Cardiac muscle cell (in vitro differentiated cells and primary cell): Measurements from ENCODE around the gene C13orf46. TPM values are rescaled to one million over a fixed set of nuclear protein-coding genes. Genes with fewer than 3 reads are reported as not detected.

Source experiments
- DNase-seq, 2 donors: peaks; one replicate each; pipeline versions ENCODE4 v3.0.0 to v3.0.0-alpha.2; 2010 to 2017; ENCODE audit warnings: low read depth in 1 of 2, low spot score in 1 of 2
- H3K27ac ChIP-seq: fragments of 200-600 bp; sonication (generic); 2 replicates; pipeline ENCODE4 v1.5.1; 2016
- H3K27me3 ChIP-seq: fragments of 200-600 bp; sonication (generic); 2 replicates; pipeline ENCODE4 v1.6.0; 2016; ENCODE audit warnings: control low read depth
- H3K36me3 ChIP-seq: fragments of 200-600 bp; sonication (generic); 2 replicates; pipeline ENCODE4 v1.5.1; 2016; ENCODE audit warnings: control low read depth
- H3K4me1 ChIP-seq: fragments of 200-600 bp; sonication (generic); 2 replicates; pipeline ENCODE4 v1.8.1; 2017; ENCODE audit warnings: low read depth, mild to moderate bottlenecking, mixed run types
- H3K4me3 ChIP-seq: fragments of 200-600 bp; sonication (generic); 2 replicates; pipeline ENCODE4 v1.5.1; 2016; ENCODE audit warnings: mild to moderate bottlenecking
- H3K9me3 ChIP-seq: fragments of 200-600 bp; sonication (generic); 2 replicates; pipeline ENCODE4 v1.5.1; 2017; ENCODE audit warnings: low read depth, mild to moderate bottlenecking, control low read depth
- polyA plus RNA-seq: library from polyadenylated mRNA; unstranded; fragments of >200 nt; fragmentation: Nextera tagmentation; extraction: Ambion mirVana; gene quantifications from 2 replicates; pipeline ENCODE4 v1.2.1, GENCODE V29; 2016
- total RNA-seq: library from RNA; depleted of rRNA; stranded (reverse); fragments of >200 nt; gene quantifications from 2 replicates; pipeline ENCODE4 v1.2.3, GENCODE V29; 2016
- TF ChIP-seq, protein P1 (sequence below): IDR thresholded peaks from 2 replicates; pipeline ENCODE4 v1.5.1; 2012; ENCODE audit warnings: low read depth, mild to moderate bottlenecking, low read length

The C13orf46 gene
- total and polyA plus RNA-seq, 2 experiments from 2014 or later = 0.35 TPM; not detected in 1

DNA sequence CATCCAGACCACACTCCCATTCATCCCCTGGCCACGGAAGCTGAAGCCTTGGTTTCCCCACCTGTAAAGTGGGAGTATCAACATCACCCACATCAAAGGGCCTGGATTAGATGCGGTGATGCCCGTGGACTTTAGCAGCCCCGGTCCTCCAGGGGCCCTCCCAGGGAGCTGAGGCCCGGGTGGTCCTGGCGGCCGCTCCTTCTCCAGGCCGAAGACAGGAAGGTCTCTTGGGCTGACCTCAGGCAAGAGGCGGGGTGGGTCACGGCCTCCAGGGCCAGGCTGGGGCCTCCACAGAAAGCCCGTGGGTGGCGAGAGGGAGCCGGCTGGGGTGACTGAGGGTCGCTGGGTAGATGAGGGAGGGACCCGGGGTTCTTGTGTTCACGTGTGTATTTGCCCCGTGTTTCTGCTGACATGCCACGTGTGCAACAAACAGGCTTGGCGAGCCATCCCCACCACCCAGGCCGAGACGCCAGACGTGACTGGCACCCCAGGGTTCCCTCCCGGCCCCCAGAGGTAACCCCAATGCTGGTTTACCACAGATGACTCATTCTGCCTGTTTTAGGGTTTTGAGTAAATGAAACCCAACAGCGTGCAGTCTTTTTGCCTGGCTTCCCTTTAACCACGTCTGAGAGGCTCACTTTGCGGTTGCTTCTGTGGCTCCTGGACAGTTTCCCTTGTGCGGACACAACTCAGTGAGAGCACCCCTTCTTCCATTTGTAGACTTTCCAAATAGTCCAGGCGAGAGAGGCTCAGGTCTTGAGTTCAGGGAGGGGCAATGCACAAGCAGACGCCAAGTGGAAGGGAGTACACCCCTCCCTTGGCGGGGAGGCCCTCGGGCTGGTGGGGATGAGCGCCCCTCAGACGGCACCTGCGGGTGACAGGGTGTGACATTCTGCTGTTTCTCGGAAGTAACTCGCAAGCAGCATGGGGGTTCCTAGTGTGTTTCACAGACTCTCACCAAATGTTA is 42.9 kb downstream of the C13orf46 start:
- Histone ChIP-seq H3K9me3 (no peaks in the 10 kb centered on the region), H3K4me1 (no peaks in the 10 kb centered on the region), H3K27ac (no peak overlapping the region), H3K27me3 (no peaks in the 10 kb centered on the region), H3K36me3 (no peaks in the 10 kb centered on the region), H3K4me3 (no peak overlapping the region)
- TF ChIP-seq, protein P1, sequence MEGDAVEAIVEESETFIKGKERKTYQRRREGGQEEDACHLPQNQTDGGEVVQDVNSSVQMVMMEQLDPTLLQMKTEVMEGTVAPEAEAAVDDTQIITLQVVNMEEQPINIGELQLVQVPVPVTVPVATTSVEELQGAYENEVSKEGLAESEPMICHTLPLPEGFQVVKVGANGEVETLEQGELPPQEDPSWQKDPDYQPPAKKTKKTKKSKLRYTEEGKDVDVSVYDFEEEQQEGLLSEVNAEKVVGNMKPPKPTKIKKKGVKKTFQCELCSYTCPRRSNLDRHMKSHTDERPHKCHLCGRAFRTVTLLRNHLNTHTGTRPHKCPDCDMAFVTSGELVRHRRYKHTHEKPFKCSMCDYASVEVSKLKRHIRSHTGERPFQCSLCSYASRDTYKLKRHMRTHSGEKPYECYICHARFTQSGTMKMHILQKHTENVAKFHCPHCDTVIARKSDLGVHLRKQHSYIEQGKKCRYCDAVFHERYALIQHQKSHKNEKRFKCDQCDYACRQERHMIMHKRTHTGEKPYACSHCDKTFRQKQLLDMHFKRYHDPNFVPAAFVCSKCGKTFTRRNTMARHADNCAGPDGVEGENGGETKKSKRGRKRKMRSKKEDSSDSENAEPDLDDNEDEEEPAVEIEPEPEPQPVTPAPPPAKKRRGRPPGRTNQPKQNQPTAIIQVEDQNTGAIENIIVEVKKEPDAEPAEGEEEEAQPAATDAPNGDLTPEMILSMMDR = no peak
- DNase-seq = no peak

DNA sequence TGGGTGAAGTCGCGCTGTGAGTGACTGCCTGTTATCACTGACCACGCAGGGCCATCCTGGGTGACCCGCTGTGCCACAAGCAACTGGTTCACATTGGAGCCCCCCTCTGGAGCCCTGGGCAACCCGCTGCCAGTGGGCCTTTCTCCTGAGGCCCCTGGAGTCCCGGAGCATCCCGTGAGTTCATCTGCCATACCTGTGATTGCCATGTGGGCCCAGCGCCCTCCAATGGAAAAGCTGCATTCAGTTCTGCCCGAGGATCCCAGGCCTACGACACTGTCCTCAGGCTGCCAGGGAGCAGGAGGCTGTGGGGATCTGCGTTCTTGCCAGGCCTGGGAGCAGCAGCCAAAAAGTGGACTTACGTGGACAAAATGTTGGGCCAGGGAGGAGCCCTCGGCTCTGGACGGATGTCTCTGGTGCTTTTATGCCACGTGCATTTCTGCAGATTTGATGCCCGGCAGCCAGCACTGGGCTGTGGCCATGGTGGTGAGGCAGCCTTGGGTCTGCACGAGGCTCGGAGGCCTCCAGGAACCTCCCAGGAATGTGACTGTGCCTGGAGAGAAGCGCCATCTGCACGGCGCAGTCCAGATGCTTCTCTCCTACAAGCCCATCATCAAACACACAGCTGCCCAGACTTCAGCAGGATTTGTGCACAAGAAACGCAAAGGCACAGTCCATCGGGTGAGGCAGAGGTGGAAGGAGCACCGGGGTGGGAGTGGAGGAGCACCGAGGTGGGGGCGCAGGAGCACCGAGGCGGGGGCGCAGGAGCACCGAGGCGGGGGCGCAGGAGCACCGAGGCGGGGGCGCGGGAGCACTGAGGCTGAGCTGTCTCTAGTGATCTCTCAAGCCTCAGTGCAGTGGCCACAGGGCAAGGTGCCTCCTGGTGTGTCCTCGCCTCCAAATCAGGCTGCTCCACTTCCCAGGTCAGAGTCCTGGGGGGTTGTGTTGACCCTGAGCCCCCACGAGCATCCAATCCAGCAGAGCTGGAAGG is 44.0 kb downstream of the C13orf46 start:
- no peaks in the 10 kb centered on the region for H3K27me3 ChIP-seq
- no peak overlapping the region for H3K4me3 ChIP-seq
- TF ChIP-seq, protein P1 = no peak
- H3K27ac ChIP-seq = no peak overlapping the region
- H3K9me3 ChIP-seq = no peaks in the 10 kb centered on the region
- no peak for DNase-seq
- H3K36me3 ChIP-seq = no peaks in the 10 kb centered on the region
- H3K4me1 ChIP-seq = no peaks in the 10 kb centered on the region

DNA sequence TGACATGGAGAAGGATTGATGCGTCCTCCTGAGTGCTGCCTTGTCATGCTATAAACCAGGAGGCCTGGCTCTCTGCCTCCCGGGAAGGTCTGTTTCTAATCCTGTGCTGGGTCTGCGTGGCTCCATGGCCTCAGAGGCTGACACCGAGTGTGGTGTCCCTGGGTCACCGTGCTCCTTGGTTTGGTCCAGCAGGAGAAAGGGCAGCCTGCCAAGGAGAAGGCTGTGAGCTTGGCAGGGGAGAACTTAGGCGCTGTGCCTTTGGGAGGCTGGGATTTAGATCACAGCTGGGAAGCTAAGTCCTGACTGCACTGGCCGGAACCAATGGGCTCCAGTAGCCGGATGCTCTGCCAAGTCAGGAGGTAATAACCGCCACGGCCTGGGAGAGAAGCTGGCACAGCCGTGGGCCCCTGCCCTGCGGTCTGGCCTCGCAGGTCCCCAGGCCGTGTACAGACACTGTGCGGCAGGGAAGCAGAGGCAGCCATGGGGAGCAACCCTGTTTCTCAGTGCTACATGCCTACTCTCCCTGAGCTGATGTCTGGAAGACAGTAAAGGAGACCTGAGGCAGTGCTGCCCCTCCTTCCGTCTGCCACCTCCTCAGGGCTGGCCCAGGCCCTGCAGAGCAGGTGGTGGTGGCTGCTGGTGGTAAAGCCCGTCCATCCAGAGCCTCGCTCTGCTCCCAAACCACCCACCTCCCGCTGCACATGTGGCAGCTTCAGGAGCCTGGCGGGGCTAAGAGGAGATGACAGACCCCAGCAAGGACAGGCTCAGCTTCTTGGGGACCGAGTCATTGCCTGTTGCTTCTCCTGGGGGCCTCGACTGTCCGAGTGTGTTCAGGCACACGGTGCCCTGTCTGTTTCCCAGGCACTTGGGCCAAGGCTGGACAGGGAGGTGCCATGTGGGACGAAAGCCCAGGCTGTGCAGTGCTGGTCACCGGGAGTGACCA is 44.9 kb downstream of the C13orf46 start:
- Histone ChIP-seq H3K4me3 (no peak overlapping the region), H3K4me1 (no peaks in the 10 kb centered on the region), H3K36me3 (no peaks in the 10 kb centered on the region), H3K27ac (no peak overlapping the region), H3K9me3 (no peaks in the 10 kb centered on the region), H3K27me3 (no peaks in the 10 kb centered on the region)
- TF ChIP-seq, protein P1 = no peak
- DNase-seq = peak in 1 of 2 donors; percentile 91

DNA sequence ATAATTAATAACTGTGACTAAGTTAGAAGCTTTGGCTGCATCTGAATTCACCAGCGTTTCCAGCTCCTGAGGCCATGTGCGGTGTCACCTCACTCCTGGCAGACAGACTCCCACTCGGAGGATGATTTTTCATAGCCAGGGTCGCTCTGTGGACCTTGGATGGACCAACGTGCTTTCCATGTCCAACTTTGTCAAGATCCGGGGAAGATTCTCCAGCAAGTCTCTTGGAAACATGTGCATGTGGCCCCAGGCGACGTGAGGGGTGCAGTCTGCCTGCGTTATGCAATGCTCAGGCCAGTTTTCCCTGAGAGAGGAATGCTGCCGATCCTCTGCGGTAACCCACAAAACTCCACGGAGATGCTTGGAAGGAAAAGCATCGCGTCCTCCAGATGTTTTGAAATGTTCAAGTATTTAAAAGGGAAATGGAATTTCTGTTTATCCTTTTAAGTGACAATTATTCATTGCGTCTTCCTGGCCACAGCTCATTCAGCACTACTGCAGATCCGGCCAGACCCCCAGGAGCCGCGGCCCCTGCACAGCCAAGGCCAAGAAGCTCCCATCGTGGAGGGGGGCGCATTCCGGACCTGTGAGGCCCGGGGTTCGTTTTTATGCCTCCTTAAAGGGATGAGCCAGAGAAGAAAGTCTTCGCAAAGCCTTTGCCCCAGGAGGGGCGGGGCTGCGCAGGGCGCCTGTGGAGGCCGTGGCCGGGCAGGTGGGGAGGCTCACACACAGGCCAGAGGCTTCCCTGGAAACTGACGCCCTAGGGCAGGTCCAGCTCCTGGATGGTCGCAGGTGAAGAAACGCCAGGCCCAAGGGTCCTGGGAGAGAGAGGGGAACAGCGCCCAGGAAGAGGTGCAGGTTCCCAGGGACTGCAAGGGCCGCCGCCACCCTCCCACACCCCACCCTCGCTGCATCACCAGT is 46.0 kb downstream of the C13orf46 start:
- no peaks in the 10 kb centered on the region for H3K9me3 ChIP-seq
- no peaks in the 10 kb centered on the region for H3K4me1 ChIP-seq
- no peak overlapping the region for H3K27ac ChIP-seq
- H3K36me3 ChIP-seq = no peaks in the 10 kb centered on the region
- H3K27me3 ChIP-seq = no peaks in the 10 kb centered on the region
- TF ChIP-seq, protein P1 = no peak
- no peak overlapping the region for H3K4me3 ChIP-seq
- peak in 1 of 2 donors; percentile 97 for DNase-seq
